Fibroblast of lung (primary cell): ENCODE data around the gene WARS2. TPM values are rescaled to one million over a fixed set of nuclear protein-coding genes. Genes with fewer than 3 reads are reported as not detected.

Experiments used
- DNase-seq, 2 donors: peaks; one replicate each; pipeline versions ENCODE4 v3.0.0 to v3.0.0-alpha.2; 2010; ENCODE audit warnings: low read depth in 2 of 2
- H2AFZ ChIP-seq: 2 replicates; pipeline ENCODE4 v1.5.1; 2012; ENCODE audit warnings: low read length, control low read depth, inconsistent platforms
- H3K27ac ChIP-seq: 2 replicates; pipeline ENCODE4 v1.5.1; 2011; ENCODE audit warnings: low read length, control low read depth; ENCODE audit not compliant: insufficient read depth
- H3K27me3 ChIP-seq: 2 replicates; pipeline ENCODE4 v1.5.1; 2011; ENCODE audit warnings: mild to moderate bottlenecking, low read length; ENCODE audit not compliant: control insufficient read depth, insufficient read depth
- H3K36me3 ChIP-seq: 2 replicates; pipeline ENCODE4 v1.5.1; 2011; ENCODE audit warnings: low read length; ENCODE audit not compliant: control insufficient read depth, insufficient read depth
- H3K4me1 ChIP-seq: 2 replicates; pipeline ENCODE4 v1.5.1; 2011; ENCODE audit warnings: low read length; ENCODE audit not compliant: control insufficient read depth, insufficient read depth; ENCODE audit errors: extremely low read depth
- H3K4me2 ChIP-seq: 2 replicates; pipeline ENCODE4 v1.5.1; 2011; ENCODE audit warnings: low read length, control low read depth; ENCODE audit not compliant: insufficient read depth; ENCODE audit errors: extremely low read depth
- H3K4me3 ChIP-seq, 4 experiments: fragments of 200-600 bp in 1 of 4; sonication (generic) in 1 of 4; replicated peaks in 1 of 4; 2 replicates each; pipeline ENCODE4 v1.5.1; 2011 to 2016; ENCODE audit warnings: low read length in 4 of 4, low read depth in 3 of 4, mild to moderate bottlenecking in 3 of 4, control low read depth in 2 of 4, inconsistent platforms in 1 of 4, mixed read lengths in 1 of 4; ENCODE audit not compliant: insufficient read depth in 1 of 4; ENCODE audit errors: control extremely low read depth in 1 of 4
- H3K79me2 ChIP-seq: 2 replicates; pipeline ENCODE4 v1.5.1; 2012; ENCODE audit warnings: mild to moderate bottlenecking, low read length, inconsistent platforms; ENCODE audit not compliant: control insufficient read depth, insufficient read depth
- H3K9ac ChIP-seq: 2 replicates; pipeline ENCODE4 v1.5.1; 2011; ENCODE audit warnings: mild to moderate bottlenecking, low read length, control low read depth; ENCODE audit not compliant: insufficient read depth
- H3K9me3 ChIP-seq: 2 replicates; pipeline ENCODE4 v1.5.1; 2012; ENCODE audit warnings: low read depth, low read length; ENCODE audit not compliant: control insufficient read depth, insufficient read depth
- H4K20me1 ChIP-seq: 2 replicates; pipeline ENCODE4 v1.5.1; 2011; ENCODE audit warnings: low read length; ENCODE audit not compliant: control insufficient read depth, insufficient read depth; ENCODE audit errors: extremely low read depth
- EZH2 ChIP-seq: IDR thresholded peaks from 2 replicates; pipeline ENCODE4 v1.5.1; 2012; ENCODE audit warnings: low read length, control low read depth, mild to moderate bottlenecking; ENCODE audit errors: missing control alignments
- polyA plus RNA-seq, 2 donors: library from polyadenylated mRNA; depleted of rRNA in 1 of 2; stranded (reverse) in 1 of 2; unstranded in 1 of 2; fragments of >200 nt; gene quantifications; 2 replicates each; pipeline ENCODE4 v1.2.1, GENCODE V29; 2011 to 2012; ENCODE audit warnings: missing spikeins in 1 of 2
- total RNA-seq: library from RNA; depleted of rRNA; stranded (reverse); fragments of >200 nt; gene quantifications from 2 replicates; pipeline ENCODE4 v1.2.1, GENCODE V29; 2014
- TF ChIP-seq, protein P1 (sequence below), 2 donors: IDR thresholded peaks in 1 of 2; conservative IDR thresholded peaks in 1 of 2; 1 replicate in 1 of 2; 2 replicates in 1 of 2; pipeline ENCODE4 v1.5.1; 2011 to 2012; ENCODE audit warnings: low read length in 2 of 2, control low read depth in 1 of 2, inconsistent platforms in 1 of 2, low read depth in 1 of 2, mild to moderate bottlenecking in 1 of 2

WARS2 gene
- total and polyA plus RNA-seq, 2 donors (not counting 1 experiment from before 2014, with no cell fraction given) = 13.3 to 20.3 TPM

DNA sequence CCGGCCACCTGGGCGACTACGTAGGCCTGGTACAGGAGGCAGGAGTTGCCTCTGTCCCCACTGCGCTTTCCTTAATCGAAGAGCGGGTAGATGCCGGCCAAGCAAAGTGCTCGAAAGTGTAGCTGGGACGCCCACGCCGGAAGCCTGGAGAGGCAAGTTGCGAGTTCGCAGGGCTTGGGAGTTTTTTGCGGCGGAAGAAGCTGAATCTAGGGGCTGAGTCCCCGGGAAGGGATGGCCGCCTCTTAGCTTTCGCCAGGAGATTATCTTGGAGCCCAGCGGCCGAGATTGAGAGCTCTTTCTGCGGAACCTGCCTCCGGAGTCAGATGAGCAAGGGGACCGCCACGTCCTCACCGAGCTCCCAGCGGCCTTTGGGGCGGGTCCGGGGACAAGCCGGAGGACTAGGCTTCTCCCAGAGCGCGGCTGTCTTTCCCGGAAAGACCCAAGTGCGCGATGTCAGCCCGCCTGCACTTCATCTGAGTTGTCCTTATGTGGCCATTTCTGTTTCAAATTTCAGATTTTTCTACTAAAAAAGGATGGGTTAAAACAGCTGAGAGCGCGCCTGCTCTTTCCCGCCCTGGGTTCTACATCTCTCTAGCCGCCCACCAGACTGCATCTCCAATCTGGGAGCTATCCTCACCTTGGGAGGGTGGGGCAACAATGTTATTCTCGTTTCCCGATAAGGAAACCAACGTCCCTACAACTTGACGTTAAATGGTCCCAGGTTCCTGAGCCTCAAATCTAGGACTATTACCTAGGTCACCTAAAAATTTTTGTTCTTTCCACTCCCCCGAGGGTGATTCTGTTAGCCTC is 139.9 kb downstream of the WARS2 start:
- Histone ChIP-seq H3K27me3 (peaks cover 75% of the 10 kb centered on the region), H4K20me1 (no peaks in the 10 kb centered on the region), H3K4me3 (no peak overlapping the region), H3K27ac (no peak overlapping the region), H3K79me2 (no peaks in the 10 kb centered on the region), H3K36me3 (no peaks in the 10 kb centered on the region), H3K9ac (no peak overlapping the region), H3K4me2 (peak overlapping the region; percentile 13), H3K4me1 (peaks cover 7% of the 10 kb centered on the region), H2AFZ (no peak overlapping the region), H3K9me3 (no peaks in the 10 kb centered on the region)
- TF ChIP-seq, protein P1, sequence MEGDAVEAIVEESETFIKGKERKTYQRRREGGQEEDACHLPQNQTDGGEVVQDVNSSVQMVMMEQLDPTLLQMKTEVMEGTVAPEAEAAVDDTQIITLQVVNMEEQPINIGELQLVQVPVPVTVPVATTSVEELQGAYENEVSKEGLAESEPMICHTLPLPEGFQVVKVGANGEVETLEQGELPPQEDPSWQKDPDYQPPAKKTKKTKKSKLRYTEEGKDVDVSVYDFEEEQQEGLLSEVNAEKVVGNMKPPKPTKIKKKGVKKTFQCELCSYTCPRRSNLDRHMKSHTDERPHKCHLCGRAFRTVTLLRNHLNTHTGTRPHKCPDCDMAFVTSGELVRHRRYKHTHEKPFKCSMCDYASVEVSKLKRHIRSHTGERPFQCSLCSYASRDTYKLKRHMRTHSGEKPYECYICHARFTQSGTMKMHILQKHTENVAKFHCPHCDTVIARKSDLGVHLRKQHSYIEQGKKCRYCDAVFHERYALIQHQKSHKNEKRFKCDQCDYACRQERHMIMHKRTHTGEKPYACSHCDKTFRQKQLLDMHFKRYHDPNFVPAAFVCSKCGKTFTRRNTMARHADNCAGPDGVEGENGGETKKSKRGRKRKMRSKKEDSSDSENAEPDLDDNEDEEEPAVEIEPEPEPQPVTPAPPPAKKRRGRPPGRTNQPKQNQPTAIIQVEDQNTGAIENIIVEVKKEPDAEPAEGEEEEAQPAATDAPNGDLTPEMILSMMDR (conservative IDR thresholded peaks at IDR 0.05 in 1 of 2, IDR thresholded peaks at IDR 0.05 in 1 of 2; ENCODE audit: low read depth in 1 of 2, low read length in 2 of 2) = no peak
- peak; percentile 91 for TF ChIP-seq EZH2
- DNase-seq = no peak

DNA sequence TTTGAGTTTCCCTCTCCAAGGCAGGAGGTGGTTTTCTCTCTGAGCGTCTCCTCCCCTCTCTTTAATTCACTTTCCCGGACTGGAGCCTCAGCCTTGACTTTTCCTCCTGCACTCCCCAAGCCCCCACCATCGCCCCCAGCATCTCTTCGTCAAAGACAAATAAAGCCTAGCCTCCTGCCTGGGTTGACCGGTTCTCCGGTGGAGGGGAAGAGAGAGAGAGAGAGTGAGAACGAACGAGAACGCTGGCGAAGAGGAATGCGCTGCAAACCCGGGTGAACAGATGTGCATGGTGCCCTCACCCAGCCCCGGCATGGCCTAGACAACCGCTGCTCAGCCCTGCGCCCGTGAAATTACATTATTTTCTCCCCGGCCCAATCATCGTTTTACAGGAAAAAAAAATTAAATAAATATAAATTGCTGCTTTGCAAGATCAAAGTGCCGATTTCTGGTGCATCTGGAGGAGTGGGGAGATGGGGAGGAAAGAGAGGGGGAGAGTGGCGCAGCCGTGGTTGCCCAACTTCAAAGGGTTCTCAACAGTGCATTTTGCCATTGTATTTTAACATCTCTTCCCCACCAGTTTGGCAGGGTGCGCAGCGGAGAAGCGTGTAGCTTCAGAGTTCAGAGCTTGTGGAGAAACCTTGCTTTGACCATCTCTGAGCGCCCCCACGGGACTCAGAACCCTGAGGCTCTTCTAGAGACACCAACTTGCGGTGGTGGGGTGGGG is 140.9 kb downstream of the WARS2 start:
- Histone ChIP-seq H3K4me3 (no peak overlapping the region), H3K4me2 (no peak overlapping the region), H3K36me3 (no peaks in the 10 kb centered on the region), H2AFZ (no peak overlapping the region), H3K27ac (no peak overlapping the region), H3K9ac (no peak overlapping the region), H3K79me2 (no peaks in the 10 kb centered on the region), H3K27me3 (peaks cover 68% of the 10 kb centered on the region), H3K9me3 (no peaks in the 10 kb centered on the region), H4K20me1 (no peaks in the 10 kb centered on the region), H3K4me1 (peaks cover 7% of the 10 kb centered on the region)
- no peak for TF ChIP-seq EZH2
- TF ChIP-seq, protein P1 (conservative IDR thresholded peaks at IDR 0.05 in 1 of 2, IDR thresholded peaks at IDR 0.05 in 1 of 2; ENCODE audit: low read depth in 1 of 2, low read length in 2 of 2) = no peak
- no peak for DNase-seq

DNA sequence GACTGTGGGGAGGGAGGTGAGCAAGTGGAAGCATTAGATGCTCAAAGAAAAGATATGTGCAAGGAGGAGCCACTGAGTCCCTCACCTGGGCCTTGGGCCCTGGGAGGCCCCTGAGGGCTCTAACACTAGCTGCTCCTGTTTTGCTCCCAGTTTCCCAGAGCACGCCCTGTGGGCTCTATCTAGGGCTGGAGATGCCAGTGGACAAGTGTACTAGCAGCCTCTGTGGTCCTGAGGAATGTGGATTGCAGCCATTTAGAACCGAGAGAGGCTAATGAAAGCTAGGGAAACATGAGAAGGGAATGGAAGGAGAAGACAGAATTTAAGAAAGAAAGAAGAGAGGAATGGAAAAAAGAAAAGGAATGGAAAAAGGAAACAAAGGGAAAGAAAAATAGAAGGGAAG is 142.3 kb downstream of the WARS2 start:
- no peak overlapping the region for H3K9ac ChIP-seq
- no peaks in the 10 kb centered on the region for H4K20me1 ChIP-seq
- no peak for TF ChIP-seq EZH2
- TF ChIP-seq, protein P1 (conservative IDR thresholded peaks at IDR 0.05 in 1 of 2, IDR thresholded peaks at IDR 0.05 in 1 of 2; ENCODE audit: low read depth in 1 of 2, low read length in 2 of 2) = no peak
- H2AFZ ChIP-seq = no peak overlapping the region
- no peak overlapping the region for H3K27ac ChIP-seq
- no peaks in the 10 kb centered on the region for H3K79me2 ChIP-seq
- H3K27me3 ChIP-seq = peaks cover 72% of the 10 kb centered on the region
- no peak for DNase-seq
- H3K4me2 ChIP-seq = no peak overlapping the region
- no peaks in the 10 kb centered on the region for H3K9me3 ChIP-seq
- peaks cover 7% of the 10 kb centered on the region for H3K4me1 ChIP-seq
- H3K36me3 ChIP-seq = no peaks in the 10 kb centered on the region
- no peak overlapping the region for H3K4me3 ChIP-seq
